ENCODE results near the gene FIBCD1.

FIBCD1 gene

GRCh38 chr9:130872912-130873503 is 66.0 kb downstream of the FIBCD1 start:
- FAIRE-seq: no peak

GRCh38 chr9:130872508-130872907 is 66.5 kb downstream of the FIBCD1 start:
- no peak for FAIRE-seq

- no peak for FAIRE-seq
Measured at GRCh38 chr9:130872093-130872492, 67.0 kb downstream of the FIBCD1 start.

GRCh38 chr9:130871395-130872062 is 67.5 kb downstream of the FIBCD1 start:
- no peak for FAIRE-seq

- no peak for FAIRE-seq
Measured at GRCh38 chr9:130870491-130871381, 68.3 kb downstream of the FIBCD1 start.

GRCh38 chr9:130869250-130869649 is 69.8 kb downstream of the FIBCD1 start:
- FAIRE-seq: no peak

GRCh38 chr9:130868230-130868629 is 70.8 kb downstream of the FIBCD1 start:
- no peak for FAIRE-seq

GRCh38 chr9:130867556-130867955 is 71.5 kb downstream of the FIBCD1 start:
- no peak for FAIRE-seq

- FAIRE-seq: no peak
Measured at GRCh38 chr9:130866474-130866965, 72.5 kb downstream of the FIBCD1 start.

- no peak for FAIRE-seq
Measured at GRCh38 chr9:130865921-130866320, 73.1 kb downstream of the FIBCD1 start.

GRCh38 chr9:130864541-130864940 is 74.5 kb downstream of the FIBCD1 start:
- no peak for FAIRE-seq

- FAIRE-seq: no peak
Measured at GRCh38 chr9:130862747-130863146, 76.3 kb downstream of the FIBCD1 start.

- no peak for FAIRE-seq
Measured at GRCh38 chr9:130862217-130862616, 76.8 kb downstream of the FIBCD1 start.

- FAIRE-seq: no peak
Measured at GRCh38 chr9:130861372-130862180, 77.5 kb downstream of the FIBCD1 start.

- FAIRE-seq: no peak
Measured at GRCh38 chr9:130860458-130861316, 78.4 kb downstream of the FIBCD1 start.

- no peak for FAIRE-seq
Measured at GRCh38 chr9:130858739-130859705, 80.0 kb downstream of the FIBCD1 start.

GRCh38 chr9:130857864-130858738 is 80.9 kb downstream of the FIBCD1 start:
- no peak for FAIRE-seq

- no peak for FAIRE-seq
Measured at GRCh38 chr9:130856474-130856873, 82.6 kb downstream of the FIBCD1 start.

GRCh38 chr9:130854835-130855234 is 84.2 kb downstream of the FIBCD1 start:
- FAIRE-seq: no peak

Data from colon (tissue), 2 donors.